Prostate gland (tissue), 2 donors: Measurements from ENCODE around the gene NID2. TPM values are rescaled to one million over a fixed set of nuclear protein-coding genes. Genes with fewer than 3 reads are reported as not detected.

Experiments
- DNase-seq: peaks from one replicate; pipeline ENCODE4 v3.0.0-alpha.2; 2019; ENCODE audit warnings: low spot score
- H3K27ac ChIP-seq, 2 donors: fragments of 200-600 bp; sonication (generic); 2 replicates each; pipeline ENCODE4 v1.5.1; 2017 to 2019
- H3K27me3 ChIP-seq: fragments of 200-600 bp; sonication (generic); replicated peaks from 2 replicates; pipeline ENCODE4 v1.5.1; 2019; ENCODE audit not compliant: insufficient read depth
- H3K36me3 ChIP-seq, 2 donors: fragments of 200-600 bp; sonication (generic); 1 replicate in 1 of 2; 2 replicates in 1 of 2; pipeline versions ENCODE4 v1.5.1 to v1.8.1; 2017 to 2019
- H3K4me1 ChIP-seq: fragments of 200-600 bp; sonication (generic); replicated peaks from 2 replicates; pipeline ENCODE4 v1.5.1; 2019
- H3K4me3 ChIP-seq, 2 donors: fragments of 200-600 bp; sonication (generic); 2 replicates each; pipeline ENCODE4 v1.5.1; 2017 to 2019
- H3K9me3 ChIP-seq: fragments of 200-600 bp; sonication (generic); 2 replicates; pipeline ENCODE4 v1.5.1; 2017
- CTCF ChIP-seq, 4 experiments: fragments of 200-600 bp in 2 of 4; fragments of 450-650 bp in 2 of 4; sonication (generic) in 2 of 4; IDR thresholded peaks; 1 replicate in 3 of 4; 2 replicates in 1 of 4; pipeline ENCODE4 v1.5.1; 2016 to 2019; ENCODE audit warnings: antibody characterized with exemption in 4 of 4, mild to moderate bottlenecking in 2 of 4, moderate library complexity in 2 of 4
- POLR2A ChIP-seq: fragments of 450-650 bp; IDR thresholded peaks from one replicate; pipeline ENCODE4 v1.6.1; 2016; ENCODE audit warnings: antibody characterized with exemption, mild to moderate bottlenecking
- POLR2AphosphoS5 ChIP-seq: sonication (generic); formaldehyde crosslinking; IDR thresholded peaks from one replicate; pipeline ENCODE4 v1.6.1; 2017; ENCODE audit warnings: antibody characterized with exemption
- WGBS: methylation state at CpG from one replicate; pipeline ENCODE4 v1.1.5; 2018; 5-methylcytosine and 5-hydroxymethylcytosine counted together
- intact Hi-C: fragments of 100-400 bp; cut with DNase I; formaldehyde crosslinking; loops from one replicate; pipeline ENCODE4 v1.14.2; 2022
- total RNA-seq, 2 donors: library from RNA; depleted of rRNA; stranded (reverse); fragments of >200 nt; gene quantifications; one replicate each; pipeline ENCODE4 v1.1.0, GENCODE V29; 2016

Gene NID2
- total RNA-seq, 2 donors from 2014 or later: 6.9 to 17.2 TPM

- H3K27me3 ChIP-seq: no peaks in the 10 kb centered on the region
- no peak overlapping the region for H3K4me3 ChIP-seq
- H3K9me3 ChIP-seq: no peaks in the 10 kb centered on the region
- WGBS: 80% methylated on average over 2 of the region's 2 CpGs
- H3K36me3 ChIP-seq: no peaks in the 10 kb centered on the region
- TF ChIP-seq POLR2A (no peak), POLR2AphosphoS5 (no peak), CTCF (IDR thresholded peaks at IDR 0.05) (no peak)
- H3K4me1 ChIP-seq: no peaks in the 10 kb centered on the region
- no peak for DNase-seq
- H3K27ac ChIP-seq: no peak overlapping the region
- intact Hi-C loops: no loop called here
Observed at GRCh38 chr14:52078095-52078531, 9.3 kb upstream of the NID2 start.

GRCh38 chr14:52077256-52077979, 8.6 kb upstream of the NID2 start:
- DNase-seq: no peak
- Histone ChIP-seq H3K4me3 (no peak overlapping the region), H3K27me3 (no peaks in the 10 kb centered on the region), H3K4me1 (no peaks in the 10 kb centered on the region), H3K9me3 (no peaks in the 10 kb centered on the region), H3K36me3 (no peaks in the 10 kb centered on the region), H3K27ac (no peak overlapping the region)
- WGBS: 29% methylated on average over 2 of the region's 2 CpGs
- no peak for TF ChIP-seq POLR2AphosphoS5
- no peak for TF ChIP-seq POLR2A
- no peak for TF ChIP-seq CTCF (IDR thresholded peaks at IDR 0.05)
- intact Hi-C loops: no loop called here

GRCh38 chr14:52076334-52076733, 7.5 kb upstream of the NID2 start:
- Histone ChIP-seq H3K27me3 (no peaks in the 10 kb centered on the region), H3K9me3 (no peaks in the 10 kb centered on the region), H3K4me1 (no peaks in the 10 kb centered on the region), H3K4me3 (no peak overlapping the region), H3K36me3 (no peaks in the 10 kb centered on the region), H3K27ac (no peak overlapping the region)
- WGBS: 52% methylated on average over 4 of the region's 4 CpGs
- DNase-seq: no peak
- TF ChIP-seq POLR2AphosphoS5: no peak
- no peak for TF ChIP-seq CTCF (IDR thresholded peaks at IDR 0.05)
- no peak for TF ChIP-seq POLR2A
- intact Hi-C loops: no loop called here

- DNase-seq: no peak
- WGBS: 97% methylated on average over 4 of the region's 4 CpGs
- H3K4me3 ChIP-seq: no peak overlapping the region
- H3K27ac ChIP-seq: no peak overlapping the region
- no peaks in the 10 kb centered on the region for H3K27me3 ChIP-seq
- H3K4me1 ChIP-seq: no peaks in the 10 kb centered on the region
- no peaks in the 10 kb centered on the region for H3K9me3 ChIP-seq
- TF ChIP-seq POLR2A: no peak
- intact Hi-C loops: no loop called here
- no peaks in the 10 kb centered on the region for H3K36me3 ChIP-seq
Observed at GRCh38 chr14:52075371-52075770, 6.5 kb upstream of the NID2 start.

- Histone ChIP-seq H3K4me3 (no peak overlapping the region), H3K27ac (no peak overlapping the region), H3K4me1 (no peaks in the 10 kb centered on the region), H3K27me3 (no peaks in the 10 kb centered on the region), H3K36me3 (no peaks in the 10 kb centered on the region), H3K9me3 (no peaks in the 10 kb centered on the region)
- DNase-seq: no peak
- WGBS: 35% methylated on average over 1 of the region's 1 CpG
- intact Hi-C loops: loop anchor here (5.0 kb wide), 1 partner anchor 76 kb away; no protein-coding TSS in a partner anchor
- no peak for TF ChIP-seq POLR2A
- TF ChIP-seq CTCF (IDR thresholded peaks at IDR 0.05): no peak
- TF ChIP-seq POLR2AphosphoS5: no peak
Observed at GRCh38 chr14:52073251-52073650, 4.4 kb upstream of the NID2 start.
